Smooth muscle cell of the umbilical artery (primary cell): ENCODE data around the gene SRD5A1. TPM values are rescaled to one million over a fixed set of nuclear protein-coding genes. Genes with fewer than 3 reads are reported as not detected.

Experiments used
- total RNA-seq: library from RNA; depleted of rRNA; stranded (reverse); fragments of >200 nt; gene quantifications from 2 replicates; pipeline ENCODE4 v1.2.3, GENCODE V29; 2014

Gene SRD5A1
- total RNA-seq = 9.5 and 30.7 TPM in 2 replicates

GRCh38 chr5:6632888-6633468 lies at the start of gene SRD5A1, which contains the start of gene NSUN2:
SRD5A1 (plus strand) TSS chr5:6633440; CDS start chr5:6633577, 137 bp downstream.
NSUN2 (minus strand) TSS chr5:6633044; CDS start chr5:6632979, 65 bp downstream.

GRCh38 chr5:6713274-6714225 lies 80.3 kb downstream of the SRD5A1 start, which contains the start of gene TENT4A:
TENT4A (plus strand) TSS chr5:6713432; CDS start chr5:6713984, 552 bp downstream.

Other genes starting within 250 kb of the SRD5A1 start
- under 0.01 TPM in 1 of 2 replicates, not detected in the other for gene UBE2QL1, start 184.6 kb upstream of the SRD5A1 start, total RNA-seq
- gene NSUN2, start 396 bp upstream of the SRD5A1 start, total RNA-seq = 46.9 and 97.7 TPM in 2 replicates
- 9.5 and 22.7 TPM in 2 replicates for gene TENT4A, start 80.0 kb downstream of the SRD5A1 start, total RNA-seq